ENCODE results near the gene MEGF6. TPM values are rescaled to one million over a fixed set of nuclear protein-coding genes. Genes with fewer than 3 reads are reported as not detected.

Gene MEGF6
- total and polyA plus RNA-seq, 9 of the 15 experiments (the other 6 are each of a cell fraction or from before 2014, with no cell fraction given) = 0.03 to 1.7 (median 0.24) TPM; not detected in 3

DNA sequence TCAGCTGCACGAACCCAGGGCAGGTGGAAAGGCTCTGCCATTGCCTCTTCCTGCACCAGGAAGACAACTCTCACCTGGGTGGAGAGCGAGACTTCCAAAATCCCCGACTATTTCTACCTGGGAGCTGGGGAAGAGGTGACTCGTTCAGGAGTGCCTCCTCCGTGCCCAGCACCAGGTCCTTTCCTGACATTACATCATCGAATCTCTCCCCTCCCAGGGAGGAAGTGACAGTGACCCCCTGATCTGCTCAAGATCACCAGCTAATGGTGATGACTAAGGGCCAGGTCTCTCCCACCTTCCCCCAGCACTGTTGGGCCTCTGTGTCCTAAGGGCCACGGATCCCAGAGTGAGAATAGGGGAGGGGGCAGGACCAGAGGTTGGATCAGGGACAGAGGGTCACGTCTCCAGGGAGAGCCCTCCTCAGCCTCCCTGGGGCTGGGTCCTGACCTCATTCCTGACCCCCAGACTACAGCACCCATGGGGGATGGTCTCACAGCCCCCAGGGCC lies 6.8 kb downstream of the MEGF6 start (continued):
- TF ChIP-seq ZEB2 (IDR thresholded peaks at IDR 0.05) = peak; percentile 67
- peak; percentile 56; the same call in 1 of the 2 replicates for TF ChIP-seq EP300 (IDR thresholded peaks at IDR 0.05; ENCODE audit: low read length)
- TF ChIP-seq, protein P1, sequence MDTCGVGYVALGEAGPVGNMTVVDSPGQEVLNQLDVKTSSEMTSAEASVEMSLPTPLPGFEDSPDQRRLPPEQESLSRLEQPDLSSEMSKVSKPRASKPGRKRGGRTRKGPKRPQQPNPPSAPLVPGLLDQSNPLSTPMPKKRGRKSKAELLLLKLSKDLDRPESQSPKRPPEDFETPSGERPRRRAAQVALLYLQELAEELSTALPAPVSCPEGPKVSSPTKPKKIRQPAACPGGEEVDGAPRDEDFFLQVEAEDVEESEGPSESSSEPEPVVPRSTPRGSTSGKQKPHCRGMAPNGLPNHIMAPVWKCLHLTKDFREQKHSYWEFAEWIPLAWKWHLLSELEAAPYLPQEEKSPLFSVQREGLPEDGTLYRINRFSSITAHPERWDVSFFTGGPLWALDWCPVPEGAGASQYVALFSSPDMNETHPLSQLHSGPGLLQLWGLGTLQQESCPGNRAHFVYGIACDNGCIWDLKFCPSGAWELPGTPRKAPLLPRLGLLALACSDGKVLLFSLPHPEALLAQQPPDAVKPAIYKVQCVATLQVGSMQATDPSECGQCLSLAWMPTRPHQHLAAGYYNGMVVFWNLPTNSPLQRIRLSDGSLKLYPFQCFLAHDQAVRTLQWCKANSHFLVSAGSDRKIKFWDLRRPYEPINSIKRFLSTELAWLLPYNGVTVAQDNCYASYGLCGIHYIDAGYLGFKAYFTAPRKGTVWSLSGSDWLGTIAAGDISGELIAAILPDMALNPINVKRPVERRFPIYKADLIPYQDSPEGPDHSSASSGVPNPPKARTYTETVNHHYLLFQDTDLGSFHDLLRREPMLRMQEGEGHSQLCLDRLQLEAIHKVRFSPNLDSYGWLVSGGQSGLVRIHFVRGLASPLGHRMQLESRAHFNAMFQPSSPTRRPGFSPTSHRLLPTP (IDR thresholded peaks at IDR 0.05; ENCODE audit: borderline replicate concordance, extremely low read depth, insufficient read length) = no peak
- no peak for TF ChIP-seq ELF4 (CRISPR knock-in tag; IDR thresholded peaks at IDR 0.05)
- no peak for TF ChIP-seq SLC30A9 (CRISPR knock-in tag; IDR thresholded peaks at IDR 0.05)
- TF ChIP-seq SPI1 (IDR thresholded peaks at IDR 0.05; ENCODE audit: borderline replicate concordance, low read depth, low read length) = peak; percentile 86
- no peak for TF ChIP-seq EZH2 (IDR thresholded peaks at IDR 0.05; ENCODE audit: borderline replicate concordance, low read depth, low read length)
- TF ChIP-seq RCOR1 (IDR thresholded peaks at IDR 0.05; ENCODE audit: borderline replicate concordance in 1 of 2, low read depth in 2 of 2, low read length in 2 of 2) = peak in 1 of 2 experiments; percentile 21; a peak in 1 of 4 replicates
- TF ChIP-seq SNRNP70 (optimal IDR thresholded peaks at IDR 0.05; ENCODE audit: low read depth, low read length) = no peak
- TF ChIP-seq RNF2 (IDR thresholded peaks at IDR 0.05) = peak; percentile 39; the same call in 1 of the 2 replicates
- TF ChIP-seq FOSL1 (tag; conservative IDR thresholded peaks at IDR 0.05) = peak; percentile 52
- TF ChIP-seq CTBP1 (IDR thresholded peaks at IDR 0.05; ENCODE audit: borderline replicate concordance) = peak; percentile 72
- no peak for TF ChIP-seq FOXA1 (IDR thresholded peaks at IDR 0.05; ENCODE audit: borderline replicate concordance)
- TF ChIP-seq MIER1 (IDR thresholded peaks at IDR 0.05; ENCODE audit: low read depth) = no peak
- no peak for TF ChIP-seq EGR1 (conservative IDR thresholded peaks at IDR 0.05)
- TF ChIP-seq ZNF785 (CRISPR knock-in tag; IDR thresholded peaks at IDR 0.05) = no peak
- no peak for TF ChIP-seq E2F3 (CRISPR knock-in tag; IDR thresholded peaks at IDR 0.05)
- TF ChIP-seq SMAD4 (CRISPR knock-in tag; conservative IDR thresholded peaks at IDR 0.05) = no peak
- TF ChIP-seq RBFOX2 (IDR thresholded peaks at IDR 0.05; ENCODE audit: low read depth, low read length) = 0 out of 2 replicates have a peak, but pooled peaks have one; percentile 4
- TF ChIP-seq KDM4B (IDR thresholded peaks at IDR 0.05; ENCODE audit: borderline replicate concordance in 2 of 2, low read depth in 1 of 2) = peak in 1 of 2 experiments; percentile 57; a peak in 1 of 4 replicates
- TF ChIP-seq, protein P2, sequence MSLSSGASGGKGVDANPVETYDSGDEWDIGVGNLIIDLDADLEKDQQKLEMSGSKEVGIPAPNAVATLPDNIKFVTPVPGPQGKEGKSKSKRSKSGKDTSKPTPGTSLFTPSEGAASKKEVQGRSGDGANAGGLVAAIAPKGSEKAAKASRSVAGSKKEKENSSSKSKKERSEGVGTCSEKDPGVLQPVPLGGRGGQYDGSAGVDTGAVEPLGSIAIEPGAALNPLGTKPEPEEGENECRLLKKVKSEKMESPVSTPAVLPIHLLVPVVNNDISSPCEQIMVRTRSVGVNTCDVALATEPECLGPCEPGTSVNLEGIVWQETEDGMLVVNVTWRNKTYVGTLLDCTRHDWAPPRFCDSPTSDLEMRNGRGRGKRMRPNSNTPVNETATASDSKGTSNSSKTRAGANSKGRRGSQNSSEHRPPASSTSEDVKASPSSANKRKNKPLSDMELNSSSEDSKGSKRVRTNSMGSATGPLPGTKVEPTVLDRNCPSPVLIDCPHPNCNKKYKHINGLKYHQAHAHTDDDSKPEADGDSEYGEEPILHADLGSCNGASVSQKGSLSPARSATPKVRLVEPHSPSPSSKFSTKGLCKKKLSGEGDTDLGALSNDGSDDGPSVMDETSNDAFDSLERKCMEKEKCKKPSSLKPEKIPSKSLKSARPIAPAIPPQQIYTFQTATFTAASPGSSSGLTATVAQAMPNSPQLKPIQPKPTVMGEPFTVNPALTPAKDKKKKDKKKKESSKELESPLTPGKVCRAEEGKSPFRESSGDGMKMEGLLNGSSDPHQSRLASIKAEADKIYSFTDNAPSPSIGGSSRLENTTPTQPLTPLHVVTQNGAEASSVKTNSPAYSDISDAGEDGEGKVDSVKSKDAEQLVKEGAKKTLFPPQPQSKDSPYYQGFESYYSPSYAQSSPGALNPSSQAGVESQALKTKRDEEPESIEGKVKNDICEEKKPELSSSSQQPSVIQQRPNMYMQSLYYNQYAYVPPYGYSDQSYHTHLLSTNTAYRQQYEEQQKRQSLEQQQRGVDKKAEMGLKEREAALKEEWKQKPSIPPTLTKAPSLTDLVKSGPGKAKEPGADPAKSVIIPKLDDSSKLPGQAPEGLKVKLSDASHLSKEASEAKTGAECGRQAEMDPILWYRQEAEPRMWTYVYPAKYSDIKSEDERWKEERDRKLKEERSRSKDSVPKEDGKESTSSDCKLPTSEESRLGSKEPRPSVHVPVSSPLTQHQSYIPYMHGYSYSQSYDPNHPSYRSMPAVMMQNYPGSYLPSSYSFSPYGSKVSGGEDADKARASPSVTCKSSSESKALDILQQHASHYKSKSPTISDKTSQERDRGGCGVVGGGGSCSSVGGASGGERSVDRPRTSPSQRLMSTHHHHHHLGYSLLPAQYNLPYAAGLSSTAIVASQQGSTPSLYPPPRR (CRISPR knock-in tag; IDR thresholded peaks at IDR 0.05; ENCODE audit: borderline replicate concordance) = no peak

All from K562 (cell line).